Measurements from ENCODE around the gene C17orf75.

GRCh38 chr17:32349854-32350665 is 8.1 kb upstream of the C17orf75 start, which contains the start of gene ZNF207:
- TF ChIP-seq, protein P1, sequence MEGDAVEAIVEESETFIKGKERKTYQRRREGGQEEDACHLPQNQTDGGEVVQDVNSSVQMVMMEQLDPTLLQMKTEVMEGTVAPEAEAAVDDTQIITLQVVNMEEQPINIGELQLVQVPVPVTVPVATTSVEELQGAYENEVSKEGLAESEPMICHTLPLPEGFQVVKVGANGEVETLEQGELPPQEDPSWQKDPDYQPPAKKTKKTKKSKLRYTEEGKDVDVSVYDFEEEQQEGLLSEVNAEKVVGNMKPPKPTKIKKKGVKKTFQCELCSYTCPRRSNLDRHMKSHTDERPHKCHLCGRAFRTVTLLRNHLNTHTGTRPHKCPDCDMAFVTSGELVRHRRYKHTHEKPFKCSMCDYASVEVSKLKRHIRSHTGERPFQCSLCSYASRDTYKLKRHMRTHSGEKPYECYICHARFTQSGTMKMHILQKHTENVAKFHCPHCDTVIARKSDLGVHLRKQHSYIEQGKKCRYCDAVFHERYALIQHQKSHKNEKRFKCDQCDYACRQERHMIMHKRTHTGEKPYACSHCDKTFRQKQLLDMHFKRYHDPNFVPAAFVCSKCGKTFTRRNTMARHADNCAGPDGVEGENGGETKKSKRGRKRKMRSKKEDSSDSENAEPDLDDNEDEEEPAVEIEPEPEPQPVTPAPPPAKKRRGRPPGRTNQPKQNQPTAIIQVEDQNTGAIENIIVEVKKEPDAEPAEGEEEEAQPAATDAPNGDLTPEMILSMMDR (conservative IDR thresholded peaks at IDR 0.05; ENCODE audit: low read depth in 2 of 2): no peak
- TF ChIP-seq, protein P2, sequence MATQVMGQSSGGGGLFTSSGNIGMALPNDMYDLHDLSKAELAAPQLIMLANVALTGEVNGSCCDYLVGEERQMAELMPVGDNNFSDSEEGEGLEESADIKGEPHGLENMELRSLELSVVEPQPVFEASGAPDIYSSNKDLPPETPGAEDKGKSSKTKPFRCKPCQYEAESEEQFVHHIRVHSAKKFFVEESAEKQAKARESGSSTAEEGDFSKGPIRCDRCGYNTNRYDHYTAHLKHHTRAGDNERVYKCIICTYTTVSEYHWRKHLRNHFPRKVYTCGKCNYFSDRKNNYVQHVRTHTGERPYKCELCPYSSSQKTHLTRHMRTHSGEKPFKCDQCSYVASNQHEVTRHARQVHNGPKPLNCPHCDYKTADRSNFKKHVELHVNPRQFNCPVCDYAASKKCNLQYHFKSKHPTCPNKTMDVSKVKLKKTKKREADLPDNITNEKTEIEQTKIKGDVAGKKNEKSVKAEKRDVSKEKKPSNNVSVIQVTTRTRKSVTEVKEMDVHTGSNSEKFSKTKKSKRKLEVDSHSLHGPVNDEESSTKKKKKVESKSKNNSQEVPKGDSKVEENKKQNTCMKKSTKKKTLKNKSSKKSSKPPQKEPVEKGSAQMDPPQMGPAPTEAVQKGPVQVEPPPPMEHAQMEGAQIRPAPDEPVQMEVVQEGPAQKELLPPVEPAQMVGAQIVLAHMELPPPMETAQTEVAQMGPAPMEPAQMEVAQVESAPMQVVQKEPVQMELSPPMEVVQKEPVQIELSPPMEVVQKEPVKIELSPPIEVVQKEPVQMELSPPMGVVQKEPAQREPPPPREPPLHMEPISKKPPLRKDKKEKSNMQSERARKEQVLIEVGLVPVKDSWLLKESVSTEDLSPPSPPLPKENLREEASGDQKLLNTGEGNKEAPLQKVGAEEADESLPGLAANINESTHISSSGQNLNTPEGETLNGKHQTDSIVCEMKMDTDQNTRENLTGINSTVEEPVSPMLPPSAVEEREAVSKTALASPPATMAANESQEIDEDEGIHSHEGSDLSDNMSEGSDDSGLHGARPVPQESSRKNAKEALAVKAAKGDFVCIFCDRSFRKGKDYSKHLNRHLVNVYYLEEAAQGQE (IDR thresholded peaks at IDR 0.05; ENCODE audit: unreplicated experiment): peak; percentile 2
- TF ChIP-seq EZH2 (IDR thresholded peaks at IDR 0.05; ENCODE audit: low read depth, unreplicated experiment) (no peak), NANOG (IDR thresholded peaks at IDR 0.05; ENCODE audit: borderline replicate concordance) (no peak), POLR2AphosphoS5 (IDR thresholded peaks at IDR 0.05; ENCODE audit: low read depth) (peak; percentile 99), JUNB (IDR thresholded peaks at IDR 0.05; ENCODE audit: unreplicated experiment) (no peak), CREB1 (CRISPR knock-in tag; IDR thresholded peaks at IDR 0.05; ENCODE audit: low read depth) (peak; percentile 71)
